ENCODE measurements around the gene TIMP1. TPM values are rescaled to one million over a fixed set of nuclear protein-coding genes. Genes with fewer than 3 reads are reported as not detected.

TIMP1 gene
- total RNA-seq, 3 donors from 2014 or later: 25.4 to 143 (median 96.9) TPM

GRCh38 chrX:47574547-47575301, 7.5 kb upstream of the TIMP1 start:
- no peak for TF ChIP-seq CTCF (IDR thresholded peaks at IDR 0.05)
- Histone ChIP-seq H3K36me3 (ENCODE audit: low read depth) (no peaks in the 10 kb centered on the region), H3K9me3 (no peaks in the 10 kb centered on the region), H3K4me3 (no peak overlapping the region), H3K4me1 (ENCODE audit: low read depth) (peaks cover 6% of the 10 kb centered on the region)
- intact Hi-C loops (cut with DNase I, micrococcal nuclease): no loop called here
- DNase-seq (peak in 1 of 3 donors; percentile 52), ATAC-seq (no peak)

- H3K9me3 ChIP-seq: no peaks in the 10 kb centered on the region
- H3K4me3 ChIP-seq: no peak overlapping the region
- H3K36me3 ChIP-seq (ENCODE audit: low read depth): no peaks in the 10 kb centered on the region
- H3K4me1 ChIP-seq (ENCODE audit: low read depth): peaks cover 6% of the 10 kb centered on the region
- ATAC-seq (no peak), DNase-seq (no peak)
- TF ChIP-seq CTCF (IDR thresholded peaks at IDR 0.05): no peak
- intact Hi-C loops (cut with DNase I, micrococcal nuclease): no loop called here
Measured at GRCh38 chrX:47576021-47576898, 6.0 kb upstream of the TIMP1 start.

- H3K4me3 ChIP-seq: no peak overlapping the region
- no peaks in the 10 kb centered on the region for H3K36me3 ChIP-seq (ENCODE audit: low read depth)
- peaks cover 6% of the 10 kb centered on the region for H3K4me1 ChIP-seq (ENCODE audit: low read depth)
- intact Hi-C loops (cut with DNase I, micrococcal nuclease): no loop called here
- TF ChIP-seq CTCF (IDR thresholded peaks at IDR 0.05): no peak
- DNase-seq (no peak), ATAC-seq (no peak)
- no peaks in the 10 kb centered on the region for H3K9me3 ChIP-seq
Measured at GRCh38 chrX:47577424-47577823, 4.8 kb upstream of the TIMP1 start.

GRCh38 chrX:47577901-47578300, 4.3 kb upstream of the TIMP1 start:
- Histone ChIP-seq H3K9me3 (no peaks in the 10 kb centered on the region), H3K36me3 (ENCODE audit: low read depth) (no peaks in the 10 kb centered on the region), H3K4me3 (no peak overlapping the region), H3K4me1 (ENCODE audit: low read depth) (peaks cover 6% of the 10 kb centered on the region)
- intact Hi-C loops (cut with DNase I, micrococcal nuclease): no loop called here
- TF ChIP-seq CTCF (IDR thresholded peaks at IDR 0.05): no peak
- ATAC-seq (no peak), DNase-seq (no peak)

- DNase-seq: no peak
- Histone ChIP-seq H3K4me3 (no peak overlapping the region), H3K9me3 (no peaks in the 10 kb centered on the region), H3K36me3 (ENCODE audit: low read depth) (no peaks in the 10 kb centered on the region), H3K4me1 (ENCODE audit: low read depth) (peaks cover 6% of the 10 kb centered on the region)
- intact Hi-C loops (cut with DNase I, micrococcal nuclease): no loop called here
- TF ChIP-seq CTCF (IDR thresholded peaks at IDR 0.05): no peak
- no peak for ATAC-seq
Measured at GRCh38 chrX:47578692-47579091, 3.5 kb upstream of the TIMP1 start.
